ENCODE results near the gene DNER. TPM values are rescaled to one million over a fixed set of nuclear protein-coding genes. Genes with fewer than 3 reads are reported as not detected.

The DNER gene
- total and polyA plus RNA-seq, 2 experiments from 2014 or later, result 4.7 to 8.8 TPM

DNA sequence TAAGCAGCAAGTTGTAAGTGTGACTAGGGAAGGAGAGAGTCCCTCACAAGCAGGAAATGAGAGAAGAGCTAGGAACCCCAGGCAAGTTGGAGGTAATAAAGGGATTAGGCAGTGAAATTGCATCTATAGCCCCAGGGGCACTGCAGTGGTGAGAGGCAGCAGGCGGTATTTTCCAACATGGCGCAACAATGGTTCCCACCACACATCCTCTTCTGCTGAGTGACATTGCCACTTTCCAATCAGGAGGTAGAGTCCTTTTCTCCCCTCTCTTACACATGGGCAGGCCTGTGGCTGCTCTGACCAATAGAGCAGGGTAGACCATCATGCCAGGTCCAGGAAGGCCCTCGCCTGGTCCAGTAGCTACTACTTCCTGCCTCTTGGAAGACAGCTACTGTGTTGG is 86.6 kb downstream of the DNER start:
- Mint-ChIP-seq H3K27ac (no peak overlapping the region), H3K27me3 (ENCODE audit: insufficient read depth, low read depth, poor library complexity) (peaks cover 5% of the 10 kb centered on the region), H3K4me1 (peaks cover 17% of the 10 kb centered on the region; the same call in 2 of the 3 replicates), H3K9me3 (no peaks in the 10 kb centered on the region; the same call in 2 of the 3 replicates), H3K4me3 (no peak overlapping the region), H3K36me3 (ENCODE audit: low read depth) (no peaks in the 10 kb centered on the region)
- Histone ChIP-seq H3K36me3 (ENCODE audit: insufficient read depth) (no peaks in the 10 kb centered on the region), H3K4me2 (no peak overlapping the region), H3K4me1 (ENCODE audit: insufficient read depth) (no peaks in the 10 kb centered on the region; the same call in 1 of the 2 replicates), H3K79me2 (replicated peaks; ENCODE audit: insufficient read depth) (no peaks in the 10 kb centered on the region), H4K20me1 (replicated peaks; ENCODE audit: insufficient read depth) (no peaks in the 10 kb centered on the region; the same call in 1 of the 2 replicates), H3K27me3 (ENCODE audit: insufficient read depth) (no peaks in the 10 kb centered on the region), H3F3A (replicated peaks; ENCODE audit: low read depth) (no peaks in the 10 kb centered on the region), H3K27ac (ENCODE audit: low read depth) (no peak overlapping the region), H3K9me2 (ENCODE audit: insufficient read depth) (peaks cover 7% of the 10 kb centered on the region; the same call in 1 of the 2 replicates), H3K4me3 (no peak overlapping the region), H2AFZ (no peak overlapping the region)
- no peak for ATAC-seq
- no peak for TF ChIP-seq ZNF331 (CRISPR knock-in tag; IDR thresholded peaks at IDR 0.05; ENCODE audit: low read depth)
- TF ChIP-seq JUNB (IDR thresholded peaks at IDR 0.05; ENCODE audit: unreplicated experiment), result no peak
- TF ChIP-seq ZNF114 (CRISPR knock-in tag; IDR thresholded peaks at IDR 0.05), result no peak
- no peak for TF ChIP-seq STAT1 (IDR thresholded peaks at IDR 0.05; ENCODE audit: unreplicated experiment)
- TF ChIP-seq NANOG (IDR thresholded peaks at IDR 0.05; ENCODE audit: borderline replicate concordance), result no peak
- TF ChIP-seq, protein P1, sequence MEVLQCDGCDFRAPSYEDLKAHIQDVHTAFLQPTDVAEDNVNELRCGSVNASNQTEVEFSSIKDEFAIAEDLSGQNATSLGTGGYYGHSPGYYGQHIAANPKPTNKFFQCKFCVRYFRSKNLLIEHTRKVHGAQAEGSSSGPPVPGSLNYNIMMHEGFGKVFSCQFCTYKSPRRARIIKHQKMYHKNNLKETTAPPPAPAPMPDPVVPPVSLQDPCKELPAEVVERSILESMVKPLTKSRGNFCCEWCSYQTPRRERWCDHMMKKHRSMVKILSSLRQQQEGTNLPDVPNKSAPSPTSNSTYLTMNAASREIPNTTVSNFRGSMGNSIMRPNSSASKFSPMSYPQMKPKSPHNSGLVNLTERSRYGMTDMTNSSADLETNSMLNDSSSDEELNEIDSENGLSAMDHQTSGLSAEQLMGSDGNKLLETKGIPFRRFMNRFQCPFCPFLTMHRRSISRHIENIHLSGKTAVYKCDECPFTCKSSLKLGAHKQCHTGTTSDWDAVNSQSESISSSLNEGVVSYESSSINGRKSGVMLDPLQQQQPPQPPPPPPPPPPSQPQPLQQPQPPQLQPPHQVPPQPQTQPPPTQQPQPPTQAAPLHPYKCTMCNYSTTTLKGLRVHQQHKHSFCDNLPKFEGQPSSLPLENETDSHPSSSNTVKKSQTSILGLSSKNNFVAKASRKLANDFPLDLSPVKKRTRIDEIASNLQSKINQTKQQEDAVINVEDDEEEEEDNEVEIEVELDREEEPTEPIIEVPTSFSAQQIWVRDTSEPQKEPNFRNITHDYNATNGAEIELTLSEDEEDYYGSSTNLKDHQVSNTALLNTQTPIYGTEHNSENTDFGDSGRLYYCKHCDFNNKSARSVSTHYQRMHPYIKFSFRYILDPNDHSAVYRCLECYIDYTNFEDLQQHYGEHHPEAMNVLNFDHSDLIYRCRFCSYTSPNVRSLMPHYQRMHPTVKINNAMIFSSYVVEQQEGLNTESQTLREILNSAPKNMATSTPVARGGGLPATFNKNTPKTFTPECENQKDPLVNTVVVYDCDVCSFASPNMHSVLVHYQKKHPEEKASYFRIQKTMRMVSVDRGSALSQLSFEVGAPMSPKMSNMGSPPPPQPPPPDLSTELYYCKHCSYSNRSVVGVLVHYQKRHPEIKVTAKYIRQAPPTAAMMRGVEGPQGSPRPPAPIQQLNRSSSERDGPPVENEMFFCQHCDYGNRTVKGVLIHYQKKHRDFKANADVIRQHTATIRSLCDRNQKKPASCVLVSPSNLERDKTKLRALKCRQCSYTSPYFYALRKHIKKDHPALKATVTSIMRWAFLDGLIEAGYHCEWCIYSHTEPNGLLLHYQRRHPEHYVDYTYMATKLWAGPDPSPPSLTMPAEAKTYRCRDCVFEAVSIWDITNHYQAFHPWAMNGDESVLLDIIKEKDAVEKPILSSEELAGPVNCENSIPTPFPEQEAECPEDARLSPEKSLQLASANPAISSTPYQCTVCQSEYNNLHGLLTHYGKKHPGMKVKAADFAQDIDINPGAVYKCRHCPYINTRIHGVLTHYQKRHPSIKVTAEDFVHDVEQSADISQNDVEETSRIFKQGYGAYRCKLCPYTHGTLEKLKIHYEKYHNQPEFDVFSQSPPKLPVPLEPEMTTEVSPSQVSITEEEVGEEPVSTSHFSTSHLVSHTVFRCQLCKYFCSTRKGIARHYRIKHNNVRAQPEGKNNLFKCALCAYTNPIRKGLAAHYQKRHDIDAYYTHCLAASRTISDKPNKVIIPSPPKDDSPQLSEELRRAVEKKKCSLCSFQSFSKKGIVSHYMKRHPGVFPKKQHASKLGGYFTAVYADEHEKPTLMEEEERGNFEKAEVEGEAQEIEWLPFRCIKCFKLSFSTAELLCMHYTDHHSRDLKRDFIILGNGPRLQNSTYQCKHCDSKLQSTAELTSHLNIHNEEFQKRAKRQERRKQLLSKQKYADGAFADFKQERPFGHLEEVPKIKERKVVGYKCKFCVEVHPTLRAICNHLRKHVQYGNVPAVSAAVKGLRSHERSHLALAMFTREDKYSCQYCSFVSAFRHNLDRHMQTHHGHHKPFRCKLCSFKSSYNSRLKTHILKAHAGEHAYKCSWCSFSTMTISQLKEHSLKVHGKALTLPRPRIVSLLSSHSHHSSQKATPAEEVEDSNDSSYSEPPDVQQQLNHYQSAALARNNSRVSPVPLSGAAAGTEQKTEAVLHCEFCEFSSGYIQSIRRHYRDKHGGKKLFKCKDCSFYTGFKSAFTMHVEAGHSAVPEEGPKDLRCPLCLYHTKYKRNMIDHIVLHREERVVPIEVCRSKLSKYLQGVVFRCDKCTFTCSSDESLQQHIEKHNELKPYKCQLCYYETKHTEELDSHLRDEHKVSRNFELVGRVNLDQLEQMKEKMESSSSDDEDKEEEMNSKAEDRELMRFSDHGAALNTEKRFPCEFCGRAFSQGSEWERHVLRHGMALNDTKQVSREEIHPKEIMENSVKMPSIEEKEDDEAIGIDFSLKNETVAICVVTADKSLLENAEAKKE (CRISPR knock-in tag; IDR thresholded peaks at IDR 0.05), result no peak
- no peak for TF ChIP-seq EZH2phosphoT487 (IDR thresholded peaks at IDR 0.05; ENCODE audit: unreplicated experiment)
- TF ChIP-seq CREB1 (CRISPR knock-in tag; IDR thresholded peaks at IDR 0.05; ENCODE audit: low read depth), result no peak
- TF ChIP-seq EZH2 (IDR thresholded peaks at IDR 0.05; ENCODE audit: low read depth, unreplicated experiment), result no peak
- TF ChIP-seq, protein P2, sequence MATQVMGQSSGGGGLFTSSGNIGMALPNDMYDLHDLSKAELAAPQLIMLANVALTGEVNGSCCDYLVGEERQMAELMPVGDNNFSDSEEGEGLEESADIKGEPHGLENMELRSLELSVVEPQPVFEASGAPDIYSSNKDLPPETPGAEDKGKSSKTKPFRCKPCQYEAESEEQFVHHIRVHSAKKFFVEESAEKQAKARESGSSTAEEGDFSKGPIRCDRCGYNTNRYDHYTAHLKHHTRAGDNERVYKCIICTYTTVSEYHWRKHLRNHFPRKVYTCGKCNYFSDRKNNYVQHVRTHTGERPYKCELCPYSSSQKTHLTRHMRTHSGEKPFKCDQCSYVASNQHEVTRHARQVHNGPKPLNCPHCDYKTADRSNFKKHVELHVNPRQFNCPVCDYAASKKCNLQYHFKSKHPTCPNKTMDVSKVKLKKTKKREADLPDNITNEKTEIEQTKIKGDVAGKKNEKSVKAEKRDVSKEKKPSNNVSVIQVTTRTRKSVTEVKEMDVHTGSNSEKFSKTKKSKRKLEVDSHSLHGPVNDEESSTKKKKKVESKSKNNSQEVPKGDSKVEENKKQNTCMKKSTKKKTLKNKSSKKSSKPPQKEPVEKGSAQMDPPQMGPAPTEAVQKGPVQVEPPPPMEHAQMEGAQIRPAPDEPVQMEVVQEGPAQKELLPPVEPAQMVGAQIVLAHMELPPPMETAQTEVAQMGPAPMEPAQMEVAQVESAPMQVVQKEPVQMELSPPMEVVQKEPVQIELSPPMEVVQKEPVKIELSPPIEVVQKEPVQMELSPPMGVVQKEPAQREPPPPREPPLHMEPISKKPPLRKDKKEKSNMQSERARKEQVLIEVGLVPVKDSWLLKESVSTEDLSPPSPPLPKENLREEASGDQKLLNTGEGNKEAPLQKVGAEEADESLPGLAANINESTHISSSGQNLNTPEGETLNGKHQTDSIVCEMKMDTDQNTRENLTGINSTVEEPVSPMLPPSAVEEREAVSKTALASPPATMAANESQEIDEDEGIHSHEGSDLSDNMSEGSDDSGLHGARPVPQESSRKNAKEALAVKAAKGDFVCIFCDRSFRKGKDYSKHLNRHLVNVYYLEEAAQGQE (IDR thresholded peaks at IDR 0.05; ENCODE audit: unreplicated experiment), result no peak
- no peak for TF ChIP-seq POLR2AphosphoS5 (IDR thresholded peaks at IDR 0.05; ENCODE audit: low read depth)
- TF ChIP-seq, protein P3, sequence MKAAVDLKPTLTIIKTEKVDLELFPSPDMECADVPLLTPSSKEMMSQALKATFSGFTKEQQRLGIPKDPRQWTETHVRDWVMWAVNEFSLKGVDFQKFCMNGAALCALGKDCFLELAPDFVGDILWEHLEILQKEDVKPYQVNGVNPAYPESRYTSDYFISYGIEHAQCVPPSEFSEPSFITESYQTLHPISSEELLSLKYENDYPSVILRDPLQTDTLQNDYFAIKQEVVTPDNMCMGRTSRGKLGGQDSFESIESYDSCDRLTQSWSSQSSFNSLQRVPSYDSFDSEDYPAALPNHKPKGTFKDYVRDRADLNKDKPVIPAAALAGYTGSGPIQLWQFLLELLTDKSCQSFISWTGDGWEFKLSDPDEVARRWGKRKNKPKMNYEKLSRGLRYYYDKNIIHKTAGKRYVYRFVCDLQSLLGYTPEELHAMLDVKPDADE (IDR thresholded peaks at IDR 0.05), result no peak
- TF ChIP-seq, protein P4, sequence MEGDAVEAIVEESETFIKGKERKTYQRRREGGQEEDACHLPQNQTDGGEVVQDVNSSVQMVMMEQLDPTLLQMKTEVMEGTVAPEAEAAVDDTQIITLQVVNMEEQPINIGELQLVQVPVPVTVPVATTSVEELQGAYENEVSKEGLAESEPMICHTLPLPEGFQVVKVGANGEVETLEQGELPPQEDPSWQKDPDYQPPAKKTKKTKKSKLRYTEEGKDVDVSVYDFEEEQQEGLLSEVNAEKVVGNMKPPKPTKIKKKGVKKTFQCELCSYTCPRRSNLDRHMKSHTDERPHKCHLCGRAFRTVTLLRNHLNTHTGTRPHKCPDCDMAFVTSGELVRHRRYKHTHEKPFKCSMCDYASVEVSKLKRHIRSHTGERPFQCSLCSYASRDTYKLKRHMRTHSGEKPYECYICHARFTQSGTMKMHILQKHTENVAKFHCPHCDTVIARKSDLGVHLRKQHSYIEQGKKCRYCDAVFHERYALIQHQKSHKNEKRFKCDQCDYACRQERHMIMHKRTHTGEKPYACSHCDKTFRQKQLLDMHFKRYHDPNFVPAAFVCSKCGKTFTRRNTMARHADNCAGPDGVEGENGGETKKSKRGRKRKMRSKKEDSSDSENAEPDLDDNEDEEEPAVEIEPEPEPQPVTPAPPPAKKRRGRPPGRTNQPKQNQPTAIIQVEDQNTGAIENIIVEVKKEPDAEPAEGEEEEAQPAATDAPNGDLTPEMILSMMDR (conservative IDR thresholded peaks at IDR 0.05; ENCODE audit: low read depth in 2 of 2), result no peak
- no peak for DNase-seq (ENCODE audit: low spot score)

Measured in GM23338 (cell line).